ENCODE data around the gene CASQ2. TPM values are rescaled to one million over a fixed set of nuclear protein-coding genes. Genes with fewer than 3 reads are reported as not detected.

Gene CASQ2
- total and polyA plus RNA-seq, 8 donors: 0.32 to 4.8 (median 0.65) TPM

GRCh38 chr1:115676498-115677181, 91.9 kb downstream of the CASQ2 start:
- no peaks in the 10 kb centered on the region for H3K36me3 ChIP-seq
- no peaks in the 10 kb centered on the region for H3K9me3 ChIP-seq
- ATAC-seq (no peak), DNase-seq (no peak)
- peaks cover 0 to 4% of the 10 kb centered on the region in 2 donors for H3K4me1 ChIP-seq
- no peaks in the 10 kb centered on the region for H3K27me3 ChIP-seq
- TF ChIP-seq CTCF (IDR thresholded peaks at IDR 0.05): no peak
- intact Hi-C loops (cut with DNase I): no loop called here
- H3K27ac ChIP-seq: no peak overlapping the region
- H3K4me3 ChIP-seq: no peak overlapping the region

GRCh38 chr1:115672224-115673009, 96.1 kb downstream of the CASQ2 start:
- Histone ChIP-seq H3K4me3 (no peak overlapping the region), H3K27me3 (no peaks in the 10 kb centered on the region), H3K36me3 (peaks cover 0 to 15% of the 10 kb centered on the region in 2 donors), H3K27ac (no peak overlapping the region), H3K9me3 (no peaks in the 10 kb centered on the region), H3K4me1 (no peaks in the 10 kb centered on the region)
- no peak for TF ChIP-seq CTCF (IDR thresholded peaks at IDR 0.05)
- intact Hi-C loops (cut with DNase I): no loop called here
- DNase-seq (no peak), ATAC-seq (no peak)

GRCh38 chr1:115671176-115671934, 97.2 kb downstream of the CASQ2 start:
- Histone ChIP-seq H3K4me3 (no peak overlapping the region), H3K27ac (no peak overlapping the region), H3K27me3 (no peaks in the 10 kb centered on the region), H3K4me1 (no peaks in the 10 kb centered on the region), H3K9me3 (no peaks in the 10 kb centered on the region), H3K36me3 (peaks cover 0 to 18% of the 10 kb centered on the region in 2 donors)
- intact Hi-C loops (cut with DNase I): no loop called here
- DNase-seq: no peak
- no peak for TF ChIP-seq CTCF (IDR thresholded peaks at IDR 0.05)
- ATAC-seq: peak; percentile 33

- peak in 1 of 4 donors; percentile 80 for DNase-seq
These were observed 97.9 kb downstream of the CASQ2 start for GRCh38 chr1:115670476-115671175.

More at GRCh38 chr1:115670476-115671175, 97.9 kb downstream of the CASQ2 start:
- H3K27me3 ChIP-seq: no peaks in the 10 kb centered on the region
- peak; percentile 53 for ATAC-seq
- peaks cover 0 to 21% of the 10 kb centered on the region in 2 donors for H3K36me3 ChIP-seq
- H3K4me1 ChIP-seq: no peaks in the 10 kb centered on the region
- no peaks in the 10 kb centered on the region for H3K9me3 ChIP-seq
- intact Hi-C loops (cut with DNase I): no loop called here
- no peak overlapping the region for H3K4me3 ChIP-seq
- no peak for TF ChIP-seq CTCF (IDR thresholded peaks at IDR 0.05)
- no peak overlapping the region for H3K27ac ChIP-seq
